HL-60 (cell line): ENCODE measurements around the gene CCDC24.
A peak's percentile ranks its signal among the peaks of the same experiment; 100 is the strongest.

Experiments
- CTCF ChIP-seq: IDR thresholded peaks from one replicate; pipeline ENCODE4 v1.5.1; 2011; ENCODE audit warnings: low read length, control low read depth, inconsistent platforms; ENCODE audit not compliant: insufficient read depth
- GABPA ChIP-seq: IDR thresholded peaks from 2 replicates; pipeline ENCODE4 v1.6.1; 2012; ENCODE audit warnings: low read depth
- POLR2AphosphoS5 ChIP-seq: IDR thresholded peaks from 2 replicates; pipeline ENCODE4 v1.6.1; 2012; ENCODE audit warnings: low read depth
- SPI1 ChIP-seq: IDR thresholded peaks from 2 replicates; pipeline ENCODE4 v1.6.1; 2012; ENCODE audit warnings: low read depth, mild to moderate bottlenecking, borderline replicate concordance
- TF ChIP-seq, protein P1 (sequence below): IDR thresholded peaks from 2 replicates; pipeline ENCODE4 v1.6.1; 2012; ENCODE audit warnings: low read depth; ENCODE audit not compliant: insufficient replicate concordance

DNA sequence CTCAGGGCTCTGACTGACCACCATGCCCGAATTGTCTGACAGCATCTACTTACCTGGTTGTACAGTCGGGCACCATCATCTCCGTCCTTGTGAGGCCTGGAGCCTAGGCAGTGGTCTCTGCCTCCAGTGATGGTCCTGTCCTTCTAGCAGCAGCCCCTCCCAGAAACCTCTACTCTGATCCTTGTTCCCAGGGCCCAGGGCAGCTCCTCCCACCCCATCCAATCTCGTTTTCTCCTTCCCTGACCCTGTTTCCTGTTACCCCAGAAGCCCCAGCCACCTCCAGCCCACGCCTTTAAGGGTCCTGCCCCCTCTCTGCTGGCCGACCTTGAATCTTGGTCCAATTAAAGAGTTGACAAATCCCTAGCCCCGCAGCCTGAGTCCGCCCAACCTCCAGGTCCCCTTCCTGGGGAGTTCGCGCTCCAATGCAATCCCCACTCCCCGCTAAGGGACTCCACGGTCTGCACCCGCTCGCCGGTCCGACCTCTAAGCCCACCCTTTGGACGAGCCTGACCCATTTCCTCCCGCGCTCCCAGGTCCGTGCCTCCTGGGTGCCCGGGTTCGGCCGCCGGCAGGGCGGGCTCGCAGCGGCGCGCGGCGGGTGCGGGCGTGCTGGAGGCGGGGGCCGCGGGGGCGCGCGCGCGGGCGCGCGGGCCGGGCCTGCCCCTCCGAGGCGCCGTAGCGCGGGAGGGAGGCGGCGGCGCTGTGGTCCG lies 12.7 kb upstream of the CCDC24 start, which contains the start of gene B4GALT2:
- TF ChIP-seq CTCF (no peak), SPI1 (no peak), POLR2AphosphoS5 (peak; percentile 34; the same call in 1 of the 2 replicates), GABPA (no peak)
- TF ChIP-seq, protein P1, sequence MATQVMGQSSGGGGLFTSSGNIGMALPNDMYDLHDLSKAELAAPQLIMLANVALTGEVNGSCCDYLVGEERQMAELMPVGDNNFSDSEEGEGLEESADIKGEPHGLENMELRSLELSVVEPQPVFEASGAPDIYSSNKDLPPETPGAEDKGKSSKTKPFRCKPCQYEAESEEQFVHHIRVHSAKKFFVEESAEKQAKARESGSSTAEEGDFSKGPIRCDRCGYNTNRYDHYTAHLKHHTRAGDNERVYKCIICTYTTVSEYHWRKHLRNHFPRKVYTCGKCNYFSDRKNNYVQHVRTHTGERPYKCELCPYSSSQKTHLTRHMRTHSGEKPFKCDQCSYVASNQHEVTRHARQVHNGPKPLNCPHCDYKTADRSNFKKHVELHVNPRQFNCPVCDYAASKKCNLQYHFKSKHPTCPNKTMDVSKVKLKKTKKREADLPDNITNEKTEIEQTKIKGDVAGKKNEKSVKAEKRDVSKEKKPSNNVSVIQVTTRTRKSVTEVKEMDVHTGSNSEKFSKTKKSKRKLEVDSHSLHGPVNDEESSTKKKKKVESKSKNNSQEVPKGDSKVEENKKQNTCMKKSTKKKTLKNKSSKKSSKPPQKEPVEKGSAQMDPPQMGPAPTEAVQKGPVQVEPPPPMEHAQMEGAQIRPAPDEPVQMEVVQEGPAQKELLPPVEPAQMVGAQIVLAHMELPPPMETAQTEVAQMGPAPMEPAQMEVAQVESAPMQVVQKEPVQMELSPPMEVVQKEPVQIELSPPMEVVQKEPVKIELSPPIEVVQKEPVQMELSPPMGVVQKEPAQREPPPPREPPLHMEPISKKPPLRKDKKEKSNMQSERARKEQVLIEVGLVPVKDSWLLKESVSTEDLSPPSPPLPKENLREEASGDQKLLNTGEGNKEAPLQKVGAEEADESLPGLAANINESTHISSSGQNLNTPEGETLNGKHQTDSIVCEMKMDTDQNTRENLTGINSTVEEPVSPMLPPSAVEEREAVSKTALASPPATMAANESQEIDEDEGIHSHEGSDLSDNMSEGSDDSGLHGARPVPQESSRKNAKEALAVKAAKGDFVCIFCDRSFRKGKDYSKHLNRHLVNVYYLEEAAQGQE: no peak
